Measurements from ENCODE around the gene PIGU.
"Not testable (repeated sequence)": the region's sequence is repeated elsewhere in the genome, so short reads cannot be mapped to it uniquely, and the experiment has no call there.

PIGU gene

DNA sequence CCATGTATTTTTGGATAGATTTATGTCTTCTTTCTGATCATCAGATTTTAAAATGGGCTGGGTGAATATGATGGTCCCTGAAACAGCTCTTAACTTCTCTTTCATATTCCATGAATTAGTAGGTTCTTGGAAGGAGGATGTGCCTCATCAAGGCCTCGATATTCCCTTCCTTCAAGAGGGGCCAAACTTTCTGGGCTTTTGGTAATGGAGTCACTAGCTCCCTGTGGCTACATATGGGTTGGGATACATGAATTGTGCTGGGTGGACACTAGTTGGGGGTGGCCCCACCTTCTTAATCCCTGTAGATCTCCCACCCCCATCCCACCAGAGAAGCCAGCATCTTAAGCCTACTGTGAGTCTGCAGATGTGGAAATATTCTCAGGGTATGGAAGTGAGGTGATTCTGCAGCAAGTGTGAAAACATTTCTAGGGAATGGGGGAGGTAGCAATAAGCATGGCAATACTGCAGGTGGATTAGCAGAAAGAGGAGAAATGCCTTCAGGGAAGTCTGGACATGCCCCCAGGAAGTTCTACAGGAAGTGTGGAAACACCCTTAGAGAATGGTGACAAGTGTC, 29.5 kb upstream of the PIGU start:
- no peak for DNase-seq (ENCODE audit: low read depth)

DNA sequence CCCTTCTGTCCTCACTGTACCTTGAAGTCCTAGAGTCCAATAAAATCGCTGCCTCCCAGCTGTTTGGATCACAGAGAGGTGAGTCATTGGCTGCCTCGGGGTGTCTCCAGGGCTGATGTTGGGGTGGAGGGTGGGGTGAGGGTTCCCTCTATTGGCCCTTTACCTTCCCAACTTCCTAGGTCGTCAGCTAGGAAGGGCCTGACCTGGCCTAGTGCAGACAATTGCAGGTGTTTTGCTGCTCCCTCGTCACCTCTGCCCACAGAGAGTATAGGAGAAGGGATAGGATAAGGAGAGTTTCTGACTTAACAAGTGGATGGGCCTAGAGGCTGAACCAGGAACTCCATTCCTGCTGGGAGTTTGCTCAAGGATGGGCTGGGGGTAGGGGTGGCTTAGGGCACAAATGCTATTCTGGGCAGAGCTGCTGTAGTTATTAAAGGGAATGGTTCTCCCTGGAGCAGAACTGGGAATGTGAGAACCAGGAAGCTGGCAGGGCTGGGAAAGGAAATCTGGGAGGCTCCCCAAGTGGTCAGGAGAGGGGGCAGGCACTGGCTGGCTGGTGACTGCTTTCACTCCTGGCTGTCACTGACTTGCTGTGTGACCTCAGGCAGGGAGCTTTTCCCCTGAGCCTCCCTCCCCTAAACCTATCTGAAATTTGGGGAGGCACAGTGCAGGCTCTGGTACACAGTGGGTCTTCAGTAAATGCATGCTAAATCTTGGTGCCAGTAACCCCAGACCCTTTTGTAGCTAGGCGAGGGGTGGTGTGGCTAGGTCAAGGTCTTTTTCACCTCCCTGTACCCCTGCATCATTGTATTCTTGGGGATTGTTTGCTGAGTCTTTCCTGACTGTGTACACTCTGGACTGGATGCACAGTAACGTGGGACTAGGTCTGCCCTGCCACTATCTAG, 28.8 kb upstream of the PIGU start:
- DNase-seq (ENCODE audit: low read depth), result no peak

DNA sequence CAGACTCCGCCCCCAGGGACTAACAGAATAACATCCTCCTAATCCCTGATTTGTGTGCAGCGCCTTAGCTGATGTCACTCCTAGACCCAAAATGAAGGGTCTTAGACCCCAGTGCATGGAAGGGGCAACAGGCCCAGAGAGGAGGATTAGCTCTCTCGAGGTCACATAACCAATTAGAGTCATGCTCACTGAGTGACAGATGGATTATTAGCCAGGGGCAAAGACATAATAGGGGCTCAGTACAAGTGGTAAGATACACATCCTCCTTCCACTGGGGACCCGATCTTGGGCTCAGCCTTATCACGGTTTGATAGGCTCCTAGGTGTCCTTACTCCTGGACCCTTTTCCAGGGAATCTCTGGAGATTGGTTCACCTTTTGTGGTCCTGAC, 28.1 kb upstream of the PIGU start:
- DNase-seq (ENCODE audit: low read depth), result no peak

DNA sequence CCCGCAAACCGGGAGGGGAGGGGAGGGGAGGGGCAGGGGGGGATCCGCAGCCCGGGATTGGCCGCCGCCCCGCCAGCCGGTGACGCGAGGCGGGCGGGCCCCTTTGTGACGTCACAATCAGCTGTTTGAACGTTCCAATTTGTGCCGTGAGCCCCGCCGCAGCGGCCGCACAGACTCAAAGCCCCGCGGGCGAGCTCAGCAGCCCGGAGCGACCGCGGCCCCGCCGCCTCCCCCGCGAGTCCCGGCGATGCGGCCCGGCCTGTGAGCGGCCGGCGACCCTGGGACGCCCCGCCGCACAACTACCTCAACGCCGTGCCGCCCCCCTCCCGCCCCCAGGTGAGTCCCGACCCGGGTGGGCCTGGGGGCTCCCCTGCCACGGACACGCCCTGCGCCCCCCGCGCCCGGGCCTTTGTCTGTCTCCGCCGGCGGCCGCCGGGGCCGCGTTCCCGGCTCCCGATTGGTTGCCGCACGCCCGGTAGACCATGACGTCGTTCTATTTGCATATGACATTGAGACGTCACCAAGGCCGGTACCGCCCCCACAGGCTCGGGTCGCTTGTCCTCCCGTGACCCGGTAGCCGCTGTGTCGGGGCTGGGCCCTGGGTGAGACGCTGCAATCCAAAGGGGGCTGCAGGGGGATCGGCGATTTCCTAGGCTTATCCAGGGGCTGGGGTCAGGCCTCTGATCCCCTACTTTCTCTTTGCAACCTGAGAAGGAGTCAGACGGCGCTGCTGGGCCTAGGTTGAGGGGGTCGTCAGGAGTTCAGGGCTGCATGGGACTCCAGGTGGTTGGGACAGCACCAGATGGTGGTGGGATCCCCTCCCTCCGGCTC, 27.5 kb upstream of the PIGU start, which contains the start of gene TP53INP2:
TP53INP2 (plus strand) TSS at position 168 of the 831 bp plus-strand sequence. CDS start 4,396 bp downstream, outside the sequence.
- peak; percentile 64 for DNase-seq (ENCODE audit: low read depth)

DNA sequence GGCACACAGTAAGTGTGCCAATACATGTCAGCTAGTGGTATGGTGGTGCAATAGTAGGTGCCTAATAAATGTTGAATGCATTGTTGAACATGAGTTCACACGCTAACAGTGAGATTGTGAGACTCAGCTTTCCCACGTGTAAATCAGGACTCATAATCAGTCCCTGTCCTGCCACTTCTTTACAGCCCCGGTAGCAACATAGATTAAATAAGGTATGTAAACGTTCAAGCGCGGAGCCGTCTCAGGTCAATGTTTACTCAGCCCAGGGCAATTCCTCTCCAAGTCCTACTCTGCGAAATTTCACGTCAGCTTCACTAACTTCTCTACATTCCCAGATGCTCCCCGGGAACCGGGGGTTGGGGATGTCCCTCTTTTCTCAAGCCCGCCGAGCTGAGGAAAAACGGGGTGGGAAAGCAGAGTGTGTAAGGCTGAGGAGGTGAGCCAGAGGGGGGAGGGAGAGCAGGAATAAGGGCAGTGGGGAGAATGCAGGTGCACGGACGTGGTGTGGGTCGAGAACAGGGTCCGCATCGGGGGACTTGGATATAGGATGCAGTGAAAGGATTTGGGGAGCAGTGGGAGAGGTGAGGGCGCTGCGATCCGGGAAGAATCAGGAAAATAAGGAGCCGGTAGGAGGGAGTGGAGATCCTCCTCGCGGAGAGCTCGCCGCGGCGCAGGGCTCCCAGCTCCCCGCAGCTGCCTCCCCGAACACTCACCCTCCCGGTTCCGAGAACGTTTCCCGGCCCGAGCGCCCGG, 26.7 kb upstream of the PIGU start:
- no peak for DNase-seq (ENCODE audit: low read depth)

DNA sequence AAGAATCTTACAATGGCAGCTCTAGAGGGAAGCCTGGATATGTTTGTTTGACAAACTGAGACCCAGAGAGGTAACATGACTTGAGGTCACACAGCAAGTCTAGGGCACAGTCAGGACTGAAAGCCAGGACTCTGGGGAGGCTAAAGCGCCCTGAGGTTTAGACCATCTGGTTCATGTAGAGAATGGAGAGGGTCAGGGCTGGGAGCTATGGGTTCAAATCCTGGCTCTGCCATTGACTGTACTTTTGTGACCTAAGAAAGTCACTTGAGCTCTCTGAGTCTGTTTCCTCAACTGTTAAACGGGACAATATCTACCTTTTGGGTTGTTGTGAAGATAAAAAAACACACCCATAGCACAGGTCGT, 26.1 kb upstream of the PIGU start:
- DNase-seq (ENCODE audit: low read depth), result no peak

DNA sequence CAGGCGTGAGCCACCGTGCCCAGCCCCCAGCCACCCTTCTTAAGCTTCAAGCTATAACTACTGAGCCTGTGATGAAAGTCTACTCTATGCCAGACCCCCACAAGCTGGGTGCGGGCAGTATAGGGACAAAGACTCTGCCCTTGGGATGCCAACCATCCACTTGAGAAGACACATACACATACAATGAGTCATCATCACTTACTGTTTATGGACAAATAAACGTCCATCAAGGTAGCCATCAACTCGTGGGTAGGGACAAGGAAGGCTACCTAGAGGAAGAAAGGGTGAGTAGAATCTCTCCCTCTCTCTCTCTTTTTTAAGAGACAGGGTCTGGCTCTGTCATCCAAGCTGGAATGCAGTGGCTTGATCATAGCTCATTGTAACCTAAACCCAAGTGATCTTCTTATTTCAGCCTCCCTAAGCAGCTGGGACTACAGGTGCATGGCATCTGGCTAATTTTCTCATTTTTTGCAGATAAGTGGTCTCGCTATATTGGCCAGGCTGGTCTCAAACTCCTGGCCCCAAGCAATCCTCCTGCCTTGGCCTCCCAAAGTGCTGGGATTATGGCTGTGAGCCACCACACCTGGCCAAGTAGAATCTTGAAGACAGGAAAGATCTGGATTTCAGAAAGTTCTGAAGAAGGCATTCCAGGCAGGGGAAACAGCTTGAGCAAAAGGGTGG, 24.7 kb upstream of the PIGU start:
- DNase-seq (ENCODE audit: low read depth), result no peak

DNA sequence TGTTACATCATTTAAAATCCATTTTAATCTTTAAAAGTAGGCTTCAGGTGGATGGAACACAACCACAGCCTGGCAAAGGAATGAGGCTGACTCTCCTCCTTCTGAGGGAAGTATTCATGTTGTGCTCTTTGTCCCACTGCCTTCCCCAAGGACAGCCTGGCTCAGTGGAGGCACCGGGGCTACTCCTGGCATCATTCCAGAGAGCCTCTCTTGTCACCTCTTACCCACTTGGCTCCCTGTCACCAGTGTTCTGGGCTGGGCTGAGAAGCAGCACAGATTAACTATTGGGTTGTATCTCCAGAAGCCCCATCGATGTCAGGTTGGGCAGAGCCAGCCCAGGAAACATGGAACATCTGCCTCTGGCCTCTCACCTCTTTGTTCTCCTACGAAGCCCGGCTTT, 16.5 kb upstream of the PIGU start:
- DNase-seq (ENCODE audit: low read depth), result no peak

DNA sequence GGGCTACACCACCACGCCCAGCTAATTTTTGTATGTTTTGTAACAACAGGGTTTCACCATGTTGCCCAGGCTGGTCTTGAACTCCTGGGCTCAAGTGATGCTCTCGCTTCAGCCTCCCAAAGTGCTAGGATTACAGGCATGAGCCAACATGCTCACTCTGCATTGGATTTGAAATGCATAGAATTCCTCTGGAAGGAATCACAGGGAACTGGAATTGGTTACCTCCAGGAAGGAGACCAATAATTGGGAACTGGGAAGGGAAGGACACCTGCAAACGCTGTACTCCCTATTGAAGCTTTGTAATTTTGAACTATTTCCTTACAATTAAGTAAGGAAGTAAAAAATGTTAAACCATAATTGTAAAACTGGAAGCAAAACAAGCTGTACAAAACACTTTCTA, 14.9 kb upstream of the PIGU start:
- DNase-seq (ENCODE audit: low read depth), result no peak

DNA sequence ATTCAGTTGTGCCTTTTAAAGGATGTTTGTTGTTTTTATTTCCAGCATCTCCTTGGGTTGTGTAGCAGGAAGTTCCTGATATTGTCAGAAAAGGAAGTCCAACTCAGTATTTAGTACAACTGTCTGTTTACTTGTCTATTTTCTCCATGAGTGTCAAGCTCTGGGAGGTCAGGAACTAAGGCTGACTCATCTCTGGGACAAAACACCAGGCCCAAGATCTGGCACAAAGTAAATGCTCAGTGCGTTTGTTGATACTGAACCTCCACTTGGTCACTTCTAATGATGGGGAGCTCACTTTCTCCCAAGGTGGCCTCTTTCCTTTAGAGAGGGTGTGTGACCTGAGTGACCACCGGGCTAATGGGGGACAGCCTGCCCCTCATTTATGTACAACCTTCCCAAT, 12.6 kb upstream of the PIGU start:
- no peak for DNase-seq (ENCODE audit: low read depth)

DNA sequence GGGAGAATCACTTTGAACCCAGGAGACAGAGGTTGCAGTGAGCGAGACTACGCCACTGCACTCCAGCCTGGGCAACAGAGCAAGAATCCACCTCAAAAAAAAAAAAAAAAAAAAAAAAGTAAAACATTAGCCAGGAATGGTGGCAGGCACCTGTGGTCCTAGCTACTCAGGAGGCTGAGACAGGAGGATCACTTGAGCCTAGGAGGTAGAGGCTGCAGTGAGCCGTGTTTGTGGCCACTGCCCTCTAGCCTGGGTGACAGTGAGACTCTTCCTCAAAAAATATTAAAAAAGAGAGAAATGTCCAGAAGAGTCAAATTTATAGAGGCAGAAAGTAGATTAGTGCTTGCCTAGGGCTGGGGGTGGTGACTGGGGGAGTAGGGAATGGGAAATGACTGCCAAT, 6.8 kb upstream of the PIGU start:
- DNase-seq (ENCODE audit: low read depth), result no peak

DNA sequence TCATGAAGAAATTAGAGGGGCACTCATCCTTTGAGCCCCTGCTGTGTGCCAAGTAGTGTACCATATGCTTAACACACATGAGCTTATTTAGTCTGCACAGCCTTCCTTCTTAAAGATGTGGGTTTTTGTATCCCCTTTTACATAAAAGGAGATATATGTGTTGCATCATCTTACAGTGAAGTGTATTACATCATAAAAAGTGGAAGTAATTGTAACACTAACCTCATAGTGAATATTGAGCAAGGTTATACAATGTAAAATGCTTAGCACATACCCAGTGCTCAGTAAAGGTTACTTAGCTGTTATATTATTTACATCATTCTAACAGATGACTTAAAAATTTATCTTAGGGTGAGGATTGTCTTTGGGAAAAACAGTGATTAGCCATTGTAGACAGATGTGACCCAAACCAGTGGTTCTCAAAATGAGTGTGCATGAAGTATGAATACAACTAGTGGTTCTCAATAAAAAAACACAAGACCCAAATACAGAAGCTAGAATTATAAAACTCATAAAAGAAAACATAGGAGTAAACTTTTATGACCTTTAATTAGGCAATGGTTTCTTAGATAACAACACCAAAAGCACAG, 3.8 kb upstream of the PIGU start:
- no peak for DNase-seq (ENCODE audit: low read depth)

DNA sequence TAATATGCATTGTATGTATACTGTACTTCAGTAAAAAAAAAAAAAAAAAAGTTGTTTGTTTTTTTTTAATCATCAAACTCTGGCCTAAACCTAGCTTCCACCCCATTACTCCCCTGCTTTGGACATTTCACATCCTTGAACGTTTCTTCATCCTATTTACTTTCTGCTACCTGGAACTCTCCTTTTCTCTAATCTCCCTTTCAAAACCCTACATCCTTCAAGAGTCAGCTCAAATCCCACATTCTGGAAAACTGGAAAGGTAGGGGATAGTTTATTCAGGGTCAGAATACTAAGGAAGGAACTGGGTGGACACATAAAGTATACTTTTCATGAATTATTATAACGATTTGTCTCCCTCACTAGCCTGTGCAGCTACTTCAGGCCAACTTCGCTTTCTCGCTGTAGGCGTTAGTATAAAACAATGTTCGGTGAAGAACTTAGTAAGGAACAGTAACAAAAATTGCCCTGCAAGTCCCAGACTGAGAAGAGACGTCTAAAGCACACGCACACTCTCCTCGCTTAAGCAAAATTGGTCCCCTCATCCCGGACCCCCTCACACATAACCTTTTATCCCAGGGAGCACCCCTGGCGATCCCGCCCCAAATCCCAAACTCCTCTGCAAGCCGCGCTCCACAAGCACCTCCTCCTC, 775 bp downstream of the PIGU start:
- no peak for DNase-seq (ENCODE audit: low read depth)

DNA sequence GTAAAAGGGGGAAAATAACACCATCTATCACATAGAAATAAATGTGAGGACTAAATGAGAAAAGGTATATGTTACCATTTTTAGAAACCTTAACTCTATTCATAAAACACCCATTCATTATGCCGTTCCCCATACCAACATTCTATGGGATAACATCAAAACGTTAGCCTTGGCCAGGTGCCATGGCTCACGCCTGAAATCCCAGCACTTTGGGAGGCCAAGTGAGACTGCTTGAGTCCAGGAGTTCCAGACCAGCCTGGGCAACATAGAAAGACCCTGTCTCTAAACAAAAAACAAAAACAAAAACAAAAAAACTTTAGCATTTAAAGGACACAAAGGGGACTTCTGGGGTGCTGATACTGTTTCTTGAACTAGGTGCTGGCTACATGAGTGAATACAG, 1.3 kb downstream of the PIGU start:
- no peak for DNase-seq (ENCODE audit: low read depth)

DNA sequence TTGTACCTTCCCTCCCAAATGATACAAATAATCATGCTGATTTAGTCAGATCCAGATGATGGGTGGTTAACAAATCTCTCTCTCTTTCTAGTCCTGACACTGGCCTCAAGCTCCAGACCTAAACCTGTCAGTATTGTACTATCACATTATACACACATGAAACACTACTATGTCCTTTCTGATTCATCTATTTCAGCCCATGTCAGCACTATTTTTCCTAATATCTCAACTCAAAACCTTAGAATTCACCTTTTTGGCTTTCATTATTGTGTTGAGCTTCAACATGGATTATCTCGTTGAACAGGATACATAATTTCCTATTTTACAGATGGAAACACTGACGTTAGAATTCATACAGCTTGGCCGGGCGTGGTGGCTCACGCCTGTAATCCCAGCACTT, 3.5 kb downstream of the PIGU start:
- DNase-seq (ENCODE audit: low read depth), result no peak

DNA sequence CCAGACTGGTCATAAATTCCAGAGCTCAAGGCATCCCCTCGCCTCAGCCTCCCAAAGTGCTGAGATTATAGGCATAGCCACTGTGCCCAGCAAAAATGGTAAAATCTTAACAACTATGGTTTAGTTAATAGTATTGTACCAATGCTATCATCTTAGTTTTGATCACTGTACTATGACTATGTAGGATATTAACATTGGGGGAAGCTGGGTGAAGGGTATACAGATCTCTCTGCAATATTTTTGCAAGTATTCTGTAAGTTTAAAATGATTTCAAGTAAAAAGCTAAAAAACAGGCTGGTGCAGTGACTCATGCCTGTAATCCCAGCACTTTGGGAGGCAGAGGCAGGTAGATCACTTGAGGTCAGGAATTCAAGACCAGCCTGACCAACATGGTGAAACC, 7.8 kb downstream of the PIGU start:
- no peak for DNase-seq (ENCODE audit: low read depth)

DNA sequence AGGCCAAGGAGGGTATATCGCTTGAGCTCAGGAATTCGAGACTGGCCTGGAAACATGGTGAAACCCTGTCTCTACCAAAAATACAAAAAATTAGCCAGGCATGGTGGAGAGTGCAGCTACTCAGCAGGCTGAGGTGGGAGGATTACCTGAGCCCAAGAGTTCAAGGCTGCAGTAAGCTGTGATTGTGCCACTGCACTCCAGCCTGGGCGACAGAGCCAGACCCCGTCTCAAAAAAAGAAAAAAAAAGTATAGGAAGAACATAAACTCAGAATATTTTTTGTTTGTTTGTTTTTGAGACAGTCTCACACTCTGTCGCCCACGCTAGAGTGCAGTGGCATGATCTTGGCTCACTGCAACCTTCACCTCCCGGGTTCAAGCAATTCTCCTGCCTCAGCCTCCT, 12.1 kb downstream of the PIGU start:
- DNase-seq (ENCODE audit: low read depth), result not testable (repeated sequence)

DNA sequence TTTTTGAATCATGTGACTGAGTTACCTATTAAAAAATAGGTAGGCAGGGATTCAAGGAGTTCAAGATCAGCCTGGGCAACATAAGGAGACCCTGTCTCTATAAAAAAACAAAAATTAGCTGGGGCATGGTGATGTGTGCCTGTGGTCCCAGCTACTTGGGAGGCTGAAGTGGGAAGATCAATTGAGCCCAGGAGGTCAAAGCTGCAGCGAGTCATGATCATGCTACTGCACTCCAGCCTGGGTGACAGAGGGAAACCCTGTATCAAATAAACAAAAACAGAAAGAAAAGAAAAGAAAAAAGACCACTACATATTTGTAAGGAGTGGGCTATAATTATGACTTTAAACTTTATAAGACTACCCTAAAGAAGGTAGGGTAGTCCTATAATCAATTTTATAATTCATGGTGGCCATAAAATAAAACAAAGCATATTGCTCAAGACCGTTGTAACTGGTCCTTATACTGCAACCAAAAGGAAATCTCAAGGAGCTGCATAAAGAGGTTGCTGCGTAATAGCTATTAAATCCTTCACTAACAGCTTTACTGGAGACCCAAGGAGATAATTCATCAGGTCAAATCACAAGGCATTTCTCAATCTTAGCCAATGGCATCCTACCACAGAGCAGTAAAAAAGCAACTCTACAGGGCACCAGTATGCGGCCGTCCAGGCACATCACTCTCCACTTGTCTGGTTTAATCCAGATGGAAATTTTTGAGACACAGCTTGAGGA, 13.5 kb downstream of the PIGU start:
- DNase-seq (ENCODE audit: low read depth), result no peak

DNA sequence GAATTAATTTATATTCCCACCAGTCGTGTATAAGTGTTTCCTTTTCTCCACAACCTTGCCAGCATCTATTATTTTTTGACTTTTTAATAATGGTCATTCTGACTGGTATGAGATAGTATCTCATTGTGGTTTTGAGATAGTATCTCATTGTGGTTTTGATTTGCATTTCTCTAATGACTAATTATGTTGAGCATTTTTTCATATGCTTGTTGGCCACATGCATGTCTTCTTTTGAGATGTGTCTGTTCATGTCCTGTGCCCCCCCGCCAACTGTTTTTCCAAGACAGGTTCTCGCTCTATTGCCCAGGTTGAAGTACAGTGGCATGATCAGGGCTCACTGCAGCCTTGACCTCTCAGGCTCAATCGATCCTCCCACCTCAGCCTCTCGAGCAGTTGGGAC, 15.1 kb downstream of the PIGU start:
- not testable (repeated sequence) for DNase-seq (ENCODE audit: low read depth)

DNA sequence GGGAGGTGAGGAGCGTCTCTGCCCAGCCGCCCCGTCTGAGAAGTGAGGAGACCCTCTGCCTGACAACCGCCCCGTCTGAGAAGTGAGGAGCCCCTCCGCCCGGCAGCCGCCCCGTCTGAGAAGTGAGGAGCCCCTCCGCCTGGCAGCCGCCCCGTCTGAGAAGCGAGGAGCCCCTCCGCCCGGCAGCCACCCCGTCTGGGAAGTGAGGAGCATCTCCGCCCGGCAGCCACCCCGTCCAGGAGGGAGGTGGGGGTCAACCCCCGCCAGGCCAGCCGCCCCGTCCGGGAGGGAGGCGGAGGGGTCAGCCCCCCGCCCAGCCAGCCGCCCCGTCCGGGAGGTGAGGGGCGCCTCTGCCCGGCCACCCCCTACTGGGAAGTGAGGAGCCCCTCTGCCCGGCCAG, 18.2 kb downstream of the PIGU start:
- DNase-seq (ENCODE audit: low read depth), result not testable (repeated sequence)

All from stimulated activated CD8-positive, alpha-beta memory T cell treated with anti-CD3 and anti-CD28 coated beads, Interleukin-7, amount 100 ng/mL, for 24 hours (primary cell).